HEK293 (cell line): ENCODE measurements around the gene SIRT7.

Source experiments
- HOXA7 ChIP-seq: sonication (generic); formaldehyde crosslinking; IDR thresholded peaks from 2 replicates; pipeline ENCODE4 v1.8.1; 2022; ENCODE audit warnings: missing genetic modification reagents, borderline replicate concordance
- PRDM6 ChIP-seq: fragments of 450-650 bp; formaldehyde crosslinking; IDR thresholded peaks from 2 replicates; pipeline ENCODE4 v1.5.1; 2017; ENCODE audit warnings: missing biosample characterization, missing genetic modification characterization
- SP2 ChIP-seq: fragments of 450-650 bp; formaldehyde crosslinking; IDR thresholded peaks from 2 replicates; pipeline ENCODE4 v1.5.1; 2016; ENCODE audit warnings: missing biosample characterization, missing genetic modification characterization
- SP7 ChIP-seq: fragments of 450-650 bp; formaldehyde crosslinking; IDR thresholded peaks from 2 replicates; pipeline ENCODE4 v1.5.1; 2016; ENCODE audit warnings: missing biosample characterization, missing genetic modification characterization
- WT1 ChIP-seq: fragments of 450-650 bp; formaldehyde crosslinking; IDR thresholded peaks from 2 replicates; pipeline ENCODE4 v1.5.1; 2016; ENCODE audit warnings: missing biosample characterization, missing genetic modification characterization
- ZBTB1 ChIP-seq: fragments of 450-650 bp; formaldehyde crosslinking; IDR thresholded peaks from 2 replicates; pipeline ENCODE4 v1.5.1; 2016; ENCODE audit warnings: missing biosample characterization, missing genetic modification characterization
- ZBTB7A ChIP-seq: fragments of 450-650 bp; formaldehyde crosslinking; IDR thresholded peaks from 2 replicates; pipeline ENCODE4 v1.5.1; 2016; ENCODE audit warnings: low read depth, missing biosample characterization, missing genetic modification characterization
- ZBTB8A ChIP-seq: fragments of 450-650 bp; formaldehyde crosslinking; IDR thresholded peaks from 2 replicates; pipeline ENCODE4 v1.5.1; 2016; ENCODE audit warnings: missing biosample characterization, missing genetic modification characterization
- ZFHX2 ChIP-seq: fragments of 450-650 bp; formaldehyde crosslinking; conservative IDR thresholded peaks from 2 replicates; pipeline ENCODE4 v1.5.1; 2016; ENCODE audit warnings: missing biosample characterization, missing genetic modification characterization
- ZFP69B ChIP-seq: fragments of 450-650 bp; formaldehyde crosslinking; IDR thresholded peaks from 2 replicates; pipeline ENCODE4 v1.5.1; 2016; ENCODE audit warnings: missing biosample characterization, missing genetic modification characterization
- ZNF112 ChIP-seq: fragments of 450-650 bp; formaldehyde crosslinking; IDR thresholded peaks from 2 replicates; pipeline ENCODE4 v1.5.0; 2017; ENCODE audit warnings: missing biosample characterization, missing genetic modification characterization
- ZNF132 ChIP-seq: fragments of 450-650 bp; formaldehyde crosslinking; IDR thresholded peaks from 2 replicates; pipeline ENCODE4 v1.5.1; 2017; ENCODE audit warnings: missing biosample characterization, missing genetic modification characterization, borderline replicate concordance
- ZNF146 ChIP-seq: fragments of 450-650 bp; formaldehyde crosslinking; IDR thresholded peaks from 2 replicates; pipeline ENCODE4 v1.5.1; 2016; ENCODE audit warnings: missing biosample characterization, missing genetic modification characterization
- ZNF157 ChIP-seq: fragments of 450-650 bp; formaldehyde crosslinking; IDR thresholded peaks from 2 replicates; pipeline ENCODE4 v1.5.1; 2016; ENCODE audit warnings: missing biosample characterization, missing genetic modification characterization
- ZNF174 ChIP-seq: fragments of 450-650 bp; formaldehyde crosslinking; IDR thresholded peaks from 2 replicates; pipeline ENCODE4 v1.5.0; 2017; ENCODE audit warnings: missing biosample characterization, mild to moderate bottlenecking, missing genetic modification characterization
- ZNF19 ChIP-seq: fragments of 450-650 bp; formaldehyde crosslinking; IDR thresholded peaks from 2 replicates; pipeline ENCODE4; 2016; ENCODE audit warnings: missing biosample characterization, missing genetic modification characterization, low read depth
- ZNF211 ChIP-seq: fragments of 450-650 bp; formaldehyde crosslinking; IDR thresholded peaks from 2 replicates; pipeline ENCODE4 v1.5.1; 2016; ENCODE audit warnings: low read depth, missing biosample characterization, missing genetic modification characterization
- ZNF274 ChIP-seq, 2 experiments: fragments of 200-500 bp in 1 of 2; fragments of 450-650 bp in 1 of 2; sonication (Bioruptor generic) in 1 of 2; formaldehyde crosslinking in 1 of 2; IDR thresholded peaks; 2 replicates each; pipeline versions ENCODE4 v1.5.1 to v1.6.1; 2014 to 2016; ENCODE audit warnings: borderline replicate concordance in 1 of 2, inconsistent platforms in 1 of 2, low read length in 1 of 2, missing biosample characterization in 1 of 2, missing genetic modification characterization in 1 of 2
- ZNF311 ChIP-seq: fragments of 450-650 bp; formaldehyde crosslinking; IDR thresholded peaks from 2 replicates; pipeline ENCODE4 v1.5.1; 2017; ENCODE audit warnings: missing biosample characterization, missing genetic modification characterization, borderline replicate concordance
- ZNF366 ChIP-seq: fragments of 450-650 bp; formaldehyde crosslinking; conservative IDR thresholded peaks from 2 replicates; pipeline ENCODE4 v1.5.1; 2016; ENCODE audit warnings: missing biosample characterization, missing genetic modification characterization
- ZNF398 ChIP-seq: fragments of 450-650 bp; formaldehyde crosslinking; IDR thresholded peaks from 2 replicates; pipeline ENCODE4 v1.5.1; 2017; ENCODE audit warnings: missing biosample characterization, missing genetic modification characterization
- ZNF610 ChIP-seq: fragments of 450-650 bp; formaldehyde crosslinking; IDR thresholded peaks from 2 replicates; pipeline ENCODE4 v1.5.1; 2016; ENCODE audit warnings: missing biosample characterization, missing genetic modification characterization, borderline replicate concordance
- ZNF658 ChIP-seq: fragments of 450-650 bp; formaldehyde crosslinking; IDR thresholded peaks from 2 replicates; pipeline ENCODE4; 2016; ENCODE audit warnings: missing biosample characterization, missing genetic modification characterization
- ZNF664 ChIP-seq: fragments of 450-650 bp; formaldehyde crosslinking; IDR thresholded peaks from 2 replicates; pipeline ENCODE4 v1.5.1; 2016; ENCODE audit warnings: missing biosample characterization, missing genetic modification characterization
- ZNF704 ChIP-seq: fragments of 450-650 bp; formaldehyde crosslinking; IDR thresholded peaks from 2 replicates; pipeline ENCODE4 v1.5.1; 2016; ENCODE audit warnings: missing biosample characterization, missing genetic modification characterization
- ZNF837 ChIP-seq: fragments of 450-650 bp; formaldehyde crosslinking; IDR thresholded peaks from 2 replicates; pipeline ENCODE4 v1.5.1; 2016; ENCODE audit warnings: missing biosample characterization, missing genetic modification characterization
- ZSCAN30 ChIP-seq: fragments of 450-650 bp; IDR thresholded peaks from 2 replicates; pipeline ENCODE4 v1.5.1; 2018; ENCODE audit warnings: missing biosample characterization, mild to moderate bottlenecking, missing genetic modification characterization, moderate library complexity
- TF ChIP-seq, protein P1 (sequence below): fragments of 450-650 bp; formaldehyde crosslinking; IDR thresholded peaks from 2 replicates; pipeline ENCODE4 v1.5.1; 2016; ENCODE audit warnings: missing biosample characterization, missing genetic modification characterization, low read depth
- TF ChIP-seq, protein P2 (sequence below): fragments of 450-650 bp; formaldehyde crosslinking; IDR thresholded peaks from 2 replicates; pipeline ENCODE4 v1.5.1; 2016; ENCODE audit warnings: missing biosample characterization, missing genetic modification characterization
- TF ChIP-seq, protein P3 (sequence below): fragments of 450-650 bp; formaldehyde crosslinking; IDR thresholded peaks from 2 replicates; pipeline ENCODE4 v1.5.1; 2016; ENCODE audit warnings: missing biosample characterization, missing genetic modification characterization

Gene SIRT7

DNA sequence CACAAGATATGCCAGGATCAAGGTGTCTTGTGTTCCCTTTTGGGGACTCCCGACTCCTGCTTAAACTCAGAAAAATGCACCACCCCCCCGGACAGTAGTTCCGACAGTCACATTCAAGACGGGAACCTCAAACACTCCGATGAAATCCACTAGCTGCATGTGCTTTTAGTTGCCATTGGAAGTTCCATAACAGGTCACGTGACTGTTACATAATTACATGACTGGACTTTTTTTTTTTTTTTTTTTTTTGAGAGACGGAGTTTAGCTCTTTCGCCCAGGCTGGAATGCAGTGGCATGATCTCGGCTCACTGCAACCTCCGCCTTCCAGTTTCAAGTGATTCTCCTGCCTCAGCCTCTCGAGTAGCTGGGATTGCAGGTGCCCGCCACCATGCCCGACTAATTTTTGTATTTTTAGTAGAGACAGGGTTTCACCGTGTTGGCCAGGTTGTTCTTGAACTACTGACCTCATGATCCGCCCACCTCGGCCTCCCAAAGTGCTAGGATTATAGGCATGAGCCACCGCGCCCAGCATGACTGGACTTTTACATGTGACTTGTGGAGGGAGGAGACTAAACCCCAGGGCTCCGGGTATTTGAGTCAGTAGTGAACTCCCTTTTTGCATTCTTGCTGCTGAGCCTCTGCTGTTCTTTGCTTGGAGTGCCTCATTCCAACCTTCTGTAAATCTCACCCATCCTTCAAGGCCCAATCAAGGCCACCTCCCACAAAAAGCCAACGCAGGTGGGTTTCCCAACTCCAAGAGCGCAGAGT, 1.6 kb downstream of the SIRT7 start (continued):
- TF ChIP-seq, protein P1, sequence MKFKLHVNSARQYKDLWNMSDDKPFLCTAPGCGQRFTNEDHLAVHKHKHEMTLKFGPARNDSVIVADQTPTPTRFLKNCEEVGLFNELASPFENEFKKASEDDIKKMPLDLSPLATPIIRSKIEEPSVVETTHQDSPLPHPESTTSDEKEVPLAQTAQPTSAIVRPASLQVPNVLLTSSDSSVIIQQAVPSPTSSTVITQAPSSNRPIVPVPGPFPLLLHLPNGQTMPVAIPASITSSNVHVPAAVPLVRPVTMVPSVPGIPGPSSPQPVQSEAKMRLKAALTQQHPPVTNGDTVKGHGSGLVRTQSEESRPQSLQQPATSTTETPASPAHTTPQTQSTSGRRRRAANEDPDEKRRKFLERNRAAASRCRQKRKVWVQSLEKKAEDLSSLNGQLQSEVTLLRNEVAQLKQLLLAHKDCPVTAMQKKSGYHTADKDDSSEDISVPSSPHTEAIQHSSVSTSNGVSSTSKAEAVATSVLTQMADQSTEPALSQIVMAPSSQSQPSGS (tag by site-specific recombination) = no peak
- TF ChIP-seq ZBTB8A (tag by site-specific recombination) (no peak), ZNF837 (tag by site-specific recombination) (no peak), ZNF366 (tag by site-specific recombination) (no peak), ZSCAN30 (tag by site-specific recombination) (no peak), ZNF211 (tag by site-specific recombination) (no peak), WT1 (tag by site-specific recombination) (peak; percentile 55), ZBTB7A (no peak), ZNF311 (tag by site-specific recombination) (no peak), ZNF398 (tag by site-specific recombination) (no peak), ZNF274 (IDR thresholded peaks at IDR 0.05; ENCODE audit: low read length) (no peak), ZNF274 (tag by site-specific recombination; IDR thresholded peaks at IDR 0.05; ENCODE audit: borderline replicate concordance) (no peak), ZNF658 (tag by site-specific recombination) (no peak), ZNF112 (no peak), ZNF664 (tag by site-specific recombination) (no peak), HOXA7 (CRISPR knock-in tag) (no peak), ZFHX2 (tag by site-specific recombination) (peak; percentile 53), PRDM6 (tag by site-specific recombination) (no peak), SP2 (tag by site-specific recombination) (peak; percentile 25; the same call in 1 of the 2 replicates), SP7 (tag by site-specific recombination) (no peak), ZFP69B (tag by site-specific recombination) (no peak), ZNF19 (tag by site-specific recombination) (no peak), ZNF174 (tag by site-specific recombination) (no peak), ZBTB1 (tag by site-specific recombination) (no peak), ZNF132 (tag by site-specific recombination) (no peak), ZNF704 (tag by site-specific recombination) (no peak), ZNF610 (no peak), ZNF157 (tag by site-specific recombination) (no peak), ZNF146 (tag by site-specific recombination) (no peak)
- TF ChIP-seq, protein P2, sequence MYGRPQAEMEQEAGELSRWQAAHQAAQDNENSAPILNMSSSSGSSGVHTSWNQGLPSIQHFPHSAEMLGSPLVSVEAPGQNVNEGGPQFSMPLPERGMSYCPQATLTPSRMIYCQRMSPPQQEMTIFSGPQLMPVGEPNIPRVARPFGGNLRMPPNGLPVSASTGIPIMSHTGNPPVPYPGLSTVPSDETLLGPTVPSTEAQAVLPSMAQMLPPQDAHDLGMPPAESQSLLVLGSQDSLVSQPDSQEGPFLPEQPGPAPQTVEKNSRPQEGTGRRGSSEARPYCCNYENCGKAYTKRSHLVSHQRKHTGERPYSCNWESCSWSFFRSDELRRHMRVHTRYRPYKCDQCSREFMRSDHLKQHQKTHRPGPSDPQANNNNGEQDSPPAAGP = 0 out of 2 replicates have a peak, but pooled peaks have one; percentile 26
- TF ChIP-seq, protein P3, sequence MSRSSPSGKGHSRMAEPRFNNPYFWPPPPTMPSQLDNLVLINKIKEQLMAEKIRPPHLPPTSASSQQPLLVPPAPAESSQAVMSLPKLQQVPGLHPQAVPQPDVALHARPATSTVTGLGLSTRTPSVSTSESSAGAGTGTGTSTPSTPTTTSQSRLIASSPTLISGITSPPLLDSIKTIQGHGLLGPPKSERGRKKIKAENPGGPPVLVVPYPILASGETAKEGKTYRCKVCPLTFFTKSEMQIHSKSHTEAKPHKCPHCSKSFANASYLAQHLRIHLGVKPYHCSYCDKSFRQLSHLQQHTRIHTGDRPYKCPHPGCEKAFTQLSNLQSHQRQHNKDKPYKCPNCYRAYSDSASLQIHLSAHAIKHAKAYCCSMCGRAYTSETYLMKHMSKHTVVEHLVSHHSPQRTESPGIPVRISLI (tag by site-specific recombination) = peak; percentile 72; the same call in 1 of the 2 replicates
